Cardiac muscle cell (in vitro differentiated cells and primary cell): Measurements from ENCODE around the gene TMEM109. TPM values are rescaled to one million over a fixed set of nuclear protein-coding genes. Genes with fewer than 3 reads are reported as not detected.

Source experiments
- DNase-seq, 2 donors: peaks; one replicate each; pipeline versions ENCODE4 v3.0.0 to v3.0.0-alpha.2; 2010 to 2017; ENCODE audit warnings: low read depth in 1 of 2, low spot score in 1 of 2
- H3K27ac ChIP-seq: fragments of 200-600 bp; sonication (generic); 2 replicates; pipeline ENCODE4 v1.5.1; 2016
- H3K27me3 ChIP-seq: fragments of 200-600 bp; sonication (generic); 2 replicates; pipeline ENCODE4 v1.6.0; 2016; ENCODE audit warnings: control low read depth
- H3K36me3 ChIP-seq: fragments of 200-600 bp; sonication (generic); 2 replicates; pipeline ENCODE4 v1.5.1; 2016; ENCODE audit warnings: control low read depth
- H3K4me1 ChIP-seq: fragments of 200-600 bp; sonication (generic); 2 replicates; pipeline ENCODE4 v1.8.1; 2017; ENCODE audit warnings: low read depth, mild to moderate bottlenecking, mixed run types
- H3K4me3 ChIP-seq: fragments of 200-600 bp; sonication (generic); 2 replicates; pipeline ENCODE4 v1.5.1; 2016; ENCODE audit warnings: mild to moderate bottlenecking
- H3K9me3 ChIP-seq: fragments of 200-600 bp; sonication (generic); 2 replicates; pipeline ENCODE4 v1.5.1; 2017; ENCODE audit warnings: low read depth, mild to moderate bottlenecking, control low read depth
- polyA plus RNA-seq: library from polyadenylated mRNA; unstranded; fragments of >200 nt; fragmentation: Nextera tagmentation; extraction: Ambion mirVana; gene quantifications from 2 replicates; pipeline ENCODE4 v1.2.1, GENCODE V29; 2016
- total RNA-seq: library from RNA; depleted of rRNA; stranded (reverse); fragments of >200 nt; gene quantifications from 2 replicates; pipeline ENCODE4 v1.2.3, GENCODE V29; 2016
- TF ChIP-seq, protein P1 (sequence below): IDR thresholded peaks from 2 replicates; pipeline ENCODE4 v1.5.1; 2012; ENCODE audit warnings: low read depth, mild to moderate bottlenecking, low read length

TMEM109 gene
- total and polyA plus RNA-seq, 2 experiments from 2014 or later, result 56.7 to 109 TPM

DNA sequence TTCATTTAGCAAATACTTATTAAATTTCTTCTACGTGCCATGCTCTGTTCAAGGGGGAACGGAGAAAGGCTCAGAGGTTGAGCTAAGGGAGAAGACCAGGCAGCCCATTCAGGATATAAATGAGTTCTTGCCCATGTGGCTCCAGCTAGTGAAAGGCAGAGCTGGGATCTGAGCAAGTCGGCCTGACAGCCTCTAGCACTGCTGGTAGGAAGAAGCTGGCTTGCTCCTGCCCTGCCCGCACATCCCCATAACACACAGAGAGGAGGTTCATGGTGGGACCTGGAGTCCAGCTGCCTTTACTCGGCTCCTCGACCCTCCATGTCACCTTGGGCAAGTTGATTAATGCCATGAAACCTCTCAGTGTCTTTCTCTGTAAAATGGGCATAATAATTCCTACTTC, 36.1 kb downstream of the TMEM109 start:
- DNase-seq, result no peak

DNA sequence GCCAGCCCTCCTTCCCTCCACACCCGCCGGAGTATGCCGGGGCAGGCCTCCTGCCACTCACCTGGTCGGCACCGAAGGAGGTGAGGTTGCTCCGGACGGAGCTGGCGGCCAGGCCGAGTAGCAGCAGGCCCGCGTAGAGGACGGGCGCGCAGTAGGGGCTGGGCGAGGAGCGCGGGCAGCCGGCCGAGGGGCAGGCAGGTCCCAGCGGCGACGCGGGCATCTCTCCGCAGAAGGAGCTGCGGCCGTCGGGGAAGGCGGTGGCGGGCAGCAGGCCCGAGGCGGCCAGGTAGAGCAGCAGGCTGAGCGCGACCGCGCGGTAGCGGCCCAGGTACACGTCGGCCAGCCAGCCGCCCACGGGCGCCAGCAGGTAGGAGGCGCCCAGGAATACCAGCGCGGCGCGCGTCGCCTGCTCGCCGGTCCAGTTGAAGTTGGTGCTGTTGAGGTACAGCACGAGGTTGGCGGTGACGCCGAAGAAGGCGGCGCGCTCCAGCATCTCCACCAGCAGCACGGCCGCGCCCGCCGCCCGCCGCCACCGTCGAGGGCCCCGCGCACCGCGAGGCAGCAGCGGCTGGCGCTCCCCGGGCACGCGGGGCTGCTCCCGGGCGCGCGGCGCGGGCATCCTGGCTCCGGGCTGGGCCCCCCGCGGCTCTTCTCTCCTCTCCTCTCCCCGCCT, 37.1 kb downstream of the TMEM109 start:
- Histone ChIP-seq H3K4me1 (no peaks in the 10 kb centered on the region), H3K4me3 (no peak overlapping the region), H3K36me3 (no peaks in the 10 kb centered on the region), H3K27ac (no peak overlapping the region), H3K27me3 (peaks cover 50% of the 10 kb centered on the region), H3K9me3 (no peaks in the 10 kb centered on the region)
- peak in 1 of 2 donors; percentile 35 for DNase-seq
- TF ChIP-seq, protein P1, sequence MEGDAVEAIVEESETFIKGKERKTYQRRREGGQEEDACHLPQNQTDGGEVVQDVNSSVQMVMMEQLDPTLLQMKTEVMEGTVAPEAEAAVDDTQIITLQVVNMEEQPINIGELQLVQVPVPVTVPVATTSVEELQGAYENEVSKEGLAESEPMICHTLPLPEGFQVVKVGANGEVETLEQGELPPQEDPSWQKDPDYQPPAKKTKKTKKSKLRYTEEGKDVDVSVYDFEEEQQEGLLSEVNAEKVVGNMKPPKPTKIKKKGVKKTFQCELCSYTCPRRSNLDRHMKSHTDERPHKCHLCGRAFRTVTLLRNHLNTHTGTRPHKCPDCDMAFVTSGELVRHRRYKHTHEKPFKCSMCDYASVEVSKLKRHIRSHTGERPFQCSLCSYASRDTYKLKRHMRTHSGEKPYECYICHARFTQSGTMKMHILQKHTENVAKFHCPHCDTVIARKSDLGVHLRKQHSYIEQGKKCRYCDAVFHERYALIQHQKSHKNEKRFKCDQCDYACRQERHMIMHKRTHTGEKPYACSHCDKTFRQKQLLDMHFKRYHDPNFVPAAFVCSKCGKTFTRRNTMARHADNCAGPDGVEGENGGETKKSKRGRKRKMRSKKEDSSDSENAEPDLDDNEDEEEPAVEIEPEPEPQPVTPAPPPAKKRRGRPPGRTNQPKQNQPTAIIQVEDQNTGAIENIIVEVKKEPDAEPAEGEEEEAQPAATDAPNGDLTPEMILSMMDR, result no peak

More for the DNA sequence above, 36.1 kb downstream of the TMEM109 start:
- no peak overlapping the region for H3K4me3 ChIP-seq
- no peaks in the 10 kb centered on the region for H3K4me1 ChIP-seq
- TF ChIP-seq, protein P1, result no peak
- peaks cover 50% of the 10 kb centered on the region for H3K27me3 ChIP-seq
- H3K27ac ChIP-seq, result no peak overlapping the region
- H3K9me3 ChIP-seq, result no peaks in the 10 kb centered on the region
- no peaks in the 10 kb centered on the region for H3K36me3 ChIP-seq

DNA sequence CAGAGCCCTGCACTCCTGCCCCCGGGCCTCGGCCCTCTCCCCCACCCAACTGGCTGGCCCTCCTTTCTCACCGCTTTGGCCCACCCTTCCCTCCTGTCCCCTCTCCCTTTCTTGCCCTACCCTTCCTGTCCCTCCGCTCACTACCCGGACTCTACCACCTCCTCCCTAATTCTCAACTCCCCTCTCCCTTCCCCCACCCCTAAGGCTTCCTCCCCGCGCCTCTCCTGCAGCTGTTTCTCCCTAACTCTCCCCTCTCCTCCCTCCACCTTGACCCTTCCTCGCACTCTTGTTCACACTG, 37.6 kb downstream of the TMEM109 start:
- Histone ChIP-seq H3K36me3 (no peaks in the 10 kb centered on the region), H3K4me1 (no peaks in the 10 kb centered on the region), H3K27me3 (peaks cover 50% of the 10 kb centered on the region), H3K4me3 (no peak overlapping the region), H3K9me3 (no peaks in the 10 kb centered on the region), H3K27ac (no peak overlapping the region)
- TF ChIP-seq, protein P1, result no peak
- peak in 1 of 2 donors; percentile 19 for DNase-seq

DNA sequence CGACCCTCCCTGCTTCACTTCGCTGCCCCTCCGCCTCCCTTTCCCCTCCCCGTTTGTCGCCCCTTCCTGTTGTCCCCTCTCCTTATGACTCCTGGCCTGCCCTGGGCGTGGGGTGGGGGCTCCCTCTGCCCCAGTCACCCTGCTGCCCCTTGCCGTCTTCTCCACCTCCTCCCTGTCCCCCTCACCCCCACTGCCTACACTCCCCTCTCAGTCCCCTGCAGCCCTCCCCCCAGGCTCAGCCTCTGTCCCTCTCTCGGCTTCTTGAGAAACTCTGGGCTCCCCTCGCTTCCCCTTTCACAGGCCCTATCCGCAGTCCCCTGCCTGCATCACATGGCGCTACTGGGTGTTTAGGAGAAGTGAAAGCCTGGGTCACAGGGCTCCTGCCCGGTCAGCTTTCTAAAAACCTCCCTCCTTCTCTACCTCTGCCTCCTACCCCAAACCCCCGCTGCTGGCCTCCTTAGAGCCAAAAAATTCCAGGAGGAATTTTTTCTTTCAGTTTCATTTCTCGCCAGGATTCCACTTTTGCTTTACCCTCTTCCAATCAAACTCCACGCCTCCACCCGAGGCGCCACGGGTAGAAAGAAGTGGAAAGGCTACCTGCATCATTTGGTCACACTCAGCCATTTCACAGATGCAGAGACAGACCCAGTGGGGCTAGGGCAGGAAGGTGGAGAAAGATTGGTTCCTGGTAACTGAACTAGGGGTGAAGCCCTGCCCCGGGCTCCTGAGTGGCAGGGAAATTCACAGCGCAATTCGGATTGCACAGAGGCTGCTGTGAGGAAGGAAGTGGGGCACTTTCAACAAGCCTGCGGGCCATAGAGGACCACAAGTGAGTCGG, 38.2 kb downstream of the TMEM109 start, which contains the start of gene SLC15A3:
Gene SLC15A3, minus strand, starts transcription at position 273 of the 838 bp plus-strand sequence. CDS start 625 bp downstream, outside the sequence.
- no peaks in the 10 kb centered on the region for H3K36me3 ChIP-seq
- no peak within 1 kb of the TSS for H3K4me3 ChIP-seq
- no peaks in the 10 kb centered on the region for H3K9me3 ChIP-seq
- H3K4me1 ChIP-seq, result no peaks in the 10 kb centered on the region
- TF ChIP-seq, protein P1, result no peak
- no peak within 1 kb of the TSS for H3K27ac ChIP-seq
- DNase-seq, result peak in 1 of 2 donors; percentile 49
- H3K27me3 ChIP-seq, result peaks cover 50% of the 10 kb centered on the region

DNA sequence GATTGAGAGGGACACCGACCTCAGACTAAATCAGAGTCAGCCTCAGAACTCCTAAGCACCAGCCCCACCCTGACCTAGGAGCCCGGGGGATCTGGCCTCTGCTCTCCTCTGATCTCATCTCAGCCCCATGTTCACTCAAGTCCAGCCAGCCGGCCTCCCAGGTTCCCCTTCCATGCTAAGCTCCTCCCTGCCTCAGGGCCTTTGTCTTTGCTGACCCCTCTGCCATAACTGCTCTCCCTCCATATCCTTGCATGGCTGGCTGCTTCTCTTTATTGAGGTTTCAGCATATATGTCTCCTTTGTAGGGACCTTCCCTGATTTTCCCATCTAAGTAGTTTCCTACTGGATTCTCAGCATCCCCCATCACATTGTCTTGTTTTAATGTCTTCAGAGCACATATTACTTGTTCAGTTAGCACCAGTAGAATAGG, 38.8 kb downstream of the TMEM109 start:
- Histone ChIP-seq H3K4me3 (no peak overlapping the region), H3K27me3 (peaks cover 50% of the 10 kb centered on the region), H3K4me1 (no peaks in the 10 kb centered on the region), H3K27ac (no peak overlapping the region), H3K36me3 (no peaks in the 10 kb centered on the region), H3K9me3 (no peaks in the 10 kb centered on the region)
- DNase-seq, result no peak
- TF ChIP-seq, protein P1, result no peak
